Activated naive CD4-positive, alpha-beta T cell treated with anti-CD3 and anti-CD28 coated beads, Interleukin-2, amount 50 U/mL, for 16 hours (primary cell): ENCODE data around the gene PAK4.
"Not testable (repeated sequence)": the region's sequence is repeated elsewhere in the genome, so short reads cannot be mapped to it uniquely, and the experiment has no call there.

ENCODE experiments used
- DNase-seq: peaks from one replicate; pipeline ENCODE4 v3.0.0-alpha.2; 2020

The PAK4 gene

GRCh38 chr19:39125554-39126311, at the start of gene PAK4:
Gene PAK4, plus strand, starts transcription at chr19:39125786. Its CDS starts 43,768 bp downstream, at chr19:39169554.
- peak; percentile 96 for DNase-seq

- DNase-seq = no peak
These were observed 48.3 kb upstream of the PAK4 start for GRCh38 chr19:39077323-39077722.

- DNase-seq = no peak
These were observed 47.0 kb upstream of the PAK4 start for GRCh38 chr19:39078436-39079200.

GRCh38 chr19:39080431-39080830, 45.2 kb upstream of the PAK4 start:
- no peak for DNase-seq

- DNase-seq = no peak
These were observed 43.4 kb upstream of the PAK4 start for GRCh38 chr19:39082167-39082566.

DNA sequence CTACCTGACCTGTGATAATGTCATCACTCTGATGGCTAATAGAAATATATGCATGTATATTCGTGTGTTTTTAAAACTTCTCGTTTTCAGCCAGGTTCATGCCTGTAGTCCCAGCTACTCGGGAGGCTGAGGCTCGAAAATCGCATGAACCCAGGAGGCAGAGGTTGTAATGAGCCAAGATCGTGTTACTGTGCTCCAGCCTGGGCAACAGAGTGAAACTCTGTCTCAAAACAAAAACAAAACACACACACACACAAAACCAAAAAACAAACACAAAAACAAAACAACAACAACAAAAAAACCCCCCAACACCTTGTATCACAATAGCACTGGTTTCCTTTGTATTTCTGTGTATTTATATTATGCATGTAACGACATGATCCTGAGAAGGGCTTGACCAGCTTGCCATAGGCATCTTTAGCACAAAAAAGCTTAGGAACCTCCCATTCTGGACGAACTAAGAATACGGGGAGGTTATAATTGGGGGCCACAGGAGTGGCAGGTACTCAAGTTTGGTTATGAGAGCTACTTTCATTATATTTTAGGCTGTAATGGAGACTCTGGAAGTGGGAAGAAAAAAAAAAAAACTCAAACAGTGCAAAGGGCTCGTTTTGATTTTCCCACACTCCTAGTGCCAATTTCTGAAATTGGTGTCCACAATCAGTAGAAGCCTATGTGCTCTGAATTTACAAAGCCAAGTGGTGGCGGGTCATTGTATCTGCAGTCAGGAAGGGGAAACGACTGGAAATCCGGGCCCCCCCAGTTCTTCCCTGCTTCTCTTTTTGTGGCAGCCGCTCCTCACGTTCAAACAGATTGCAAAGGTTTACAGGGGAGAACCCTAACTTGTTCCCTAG, 42.6 kb upstream of the PAK4 start:
- DNase-seq = no peak

GRCh38 chr19:39083599-39083982, 42.0 kb upstream of the PAK4 start:
- DNase-seq = no peak

GRCh38 chr19:39083983-39084731, 41.4 kb upstream of the PAK4 start, which contains the start of gene ACP7:
Gene ACP7, plus strand, starts transcription at chr19:39084368. Its CDS starts 902 bp downstream, at chr19:39085270.
- peak; percentile 17 for DNase-seq

- no peak for DNase-seq
These were observed 40.9 kb upstream of the PAK4 start for GRCh38 chr19:39084732-39085080.

DNA sequence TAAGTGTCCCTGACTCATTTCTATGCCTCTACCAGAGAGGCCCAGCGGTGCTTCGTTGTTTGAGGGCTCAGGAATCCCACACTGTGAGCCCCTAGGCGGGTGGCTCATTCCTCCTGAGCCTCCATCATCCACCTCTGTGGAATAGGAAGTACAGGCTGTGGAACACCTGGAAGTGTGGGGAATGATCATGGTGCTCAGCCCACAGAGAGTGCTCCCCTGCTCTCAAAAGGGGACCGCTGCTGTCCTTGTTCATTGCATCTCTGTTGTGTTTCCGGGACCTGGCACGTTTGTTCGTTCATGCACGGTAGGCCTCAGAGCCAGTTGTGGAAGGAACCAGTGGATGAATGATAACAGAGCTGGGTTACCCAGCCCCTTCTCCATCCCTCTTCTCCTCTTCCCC, 40.2 kb upstream of the PAK4 start:
- DNase-seq = no peak

- DNase-seq = no peak
These were observed 39.2 kb upstream of the PAK4 start for GRCh38 chr19:39086386-39086785.

DNA sequence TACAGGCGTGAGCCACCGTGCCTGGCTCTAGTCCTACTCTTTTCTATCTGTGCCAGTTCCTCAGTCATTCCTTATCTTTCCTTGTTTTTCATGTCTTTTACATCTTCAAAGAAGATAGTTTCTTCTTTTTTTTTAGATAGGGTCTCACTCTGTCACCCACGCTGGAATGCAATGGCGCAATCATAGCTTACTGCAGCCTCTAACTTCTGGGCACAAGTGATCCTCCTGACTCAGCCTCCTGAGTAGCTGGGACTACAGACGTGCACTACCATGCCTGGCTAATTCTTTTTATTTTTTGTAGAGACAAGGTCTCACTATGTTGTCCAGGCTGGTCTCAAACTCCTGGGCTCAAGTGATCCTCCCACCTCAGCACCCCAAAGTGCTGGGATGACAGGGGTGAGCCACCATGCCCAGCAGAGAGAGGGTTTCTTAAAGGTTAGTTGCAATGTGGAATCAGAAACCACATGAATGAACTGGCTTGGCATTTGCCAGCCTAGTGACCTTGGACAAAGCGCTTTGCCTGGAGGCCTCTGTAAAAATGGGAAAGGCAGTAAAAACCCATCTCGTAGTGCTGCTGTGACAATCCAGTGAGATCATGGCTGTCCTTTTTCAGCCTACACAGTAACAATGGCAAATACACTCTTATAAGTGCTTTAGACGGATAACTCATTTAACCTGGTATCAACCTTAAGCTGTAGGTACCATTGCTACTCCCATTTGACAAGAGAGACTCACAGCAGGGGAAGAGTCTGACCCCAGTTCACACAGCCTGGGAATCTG, 37.5 kb upstream of the PAK4 start:
- no peak for DNase-seq

GRCh38 chr19:39090016-39090415, 35.6 kb upstream of the PAK4 start:
- not testable (repeated sequence) for DNase-seq

- no peak for DNase-seq
These were observed 34.7 kb upstream of the PAK4 start for GRCh38 chr19:39090881-39091280.

GRCh38 chr19:39095799-39096540, 29.6 kb upstream of the PAK4 start:
- DNase-seq = not testable (repeated sequence)

- DNase-seq = no peak
These were observed 28.3 kb upstream of the PAK4 start for GRCh38 chr19:39097299-39097698.

DNA sequence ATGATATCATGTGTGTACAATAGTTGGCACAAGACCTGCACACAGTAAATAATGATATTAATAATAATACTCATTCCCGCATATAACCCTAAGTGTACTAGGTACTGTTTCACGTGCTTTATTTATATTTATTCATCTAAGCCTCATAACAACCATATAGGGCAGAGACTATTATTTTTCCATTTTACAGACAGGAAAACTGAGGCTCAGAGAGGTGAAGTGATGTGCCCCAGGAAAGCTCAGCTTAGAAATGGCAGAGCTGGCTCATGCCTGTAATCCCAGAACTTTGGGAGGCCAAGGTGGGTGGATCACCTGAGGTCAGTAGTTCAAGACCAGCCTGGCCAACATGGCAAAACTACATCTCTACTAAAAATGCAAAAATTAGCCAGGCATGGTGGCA, 27.9 kb upstream of the PAK4 start:
- no peak for DNase-seq

- no peak for DNase-seq
These were observed 27.0 kb upstream of the PAK4 start for GRCh38 chr19:39098365-39099269.

- DNase-seq = no peak
These were observed 26.2 kb upstream of the PAK4 start for GRCh38 chr19:39099341-39099740.
